Coronary artery (tissue), 2 donors: Measurements from ENCODE around the gene TTYH3.

Experiments used
- DNase-seq: peaks from one replicate; pipeline ENCODE4 v3.0.0-alpha.2; 2017; ENCODE audit warnings: low spot score
- H3K27ac ChIP-seq, 2 donors: fragments of 200-600 bp; sonication (generic); one replicate each; pipeline ENCODE4 v1.5.1; 2016 to 2019
- H3K4me3 ChIP-seq: fragments of 200-600 bp; sonication (generic); 2 replicates; pipeline ENCODE4 v1.5.1; 2016; ENCODE audit warnings: mild to moderate bottlenecking, moderate library complexity
- CTCF ChIP-seq: fragments of 200-600 bp; sonication (generic); IDR thresholded peaks from one replicate; pipeline ENCODE4 v1.5.1; 2019; ENCODE audit warnings: antibody characterized with exemption

Gene TTYH3

GRCh38 chr7:2710286-2710655 lies 78.5 kb downstream of the TTYH3 start:
- no peak for DNase-seq
- Histone ChIP-seq H3K27ac (no peak overlapping the region), H3K4me3 (no peak overlapping the region)
- TF ChIP-seq CTCF: no peak

- Histone ChIP-seq H3K4me3 (no peak overlapping the region), H3K27ac (no peak overlapping the region)
- no peak for TF ChIP-seq CTCF
- DNase-seq: no peak
Measured at GRCh38 chr7:2710901-2711551, 79.2 kb downstream of the TTYH3 start.

- H3K4me3 ChIP-seq: no peak overlapping the region
- no peak overlapping the region for H3K27ac ChIP-seq
- no peak for TF ChIP-seq CTCF
- no peak for DNase-seq
Measured at GRCh38 chr7:2711895-2712675, 80.3 kb downstream of the TTYH3 start.

- Histone ChIP-seq H3K4me3 (no peak overlapping the region), H3K27ac (no peak overlapping the region)
- no peak for DNase-seq
- TF ChIP-seq CTCF: no peak
Measured at GRCh38 chr7:2713370-2713769, 81.6 kb downstream of the TTYH3 start.

GRCh38 chr7:2713978-2714377 lies 82.2 kb downstream of the TTYH3 start:
- no peak overlapping the region for H3K4me3 ChIP-seq
- no peak for DNase-seq
- H3K27ac ChIP-seq: no peak overlapping the region
- no peak for TF ChIP-seq CTCF
